Glutamatergic neuron (in vitro differentiated cells): ENCODE measurements around the gene AAGAB. TPM values are rescaled to one million over a fixed set of nuclear protein-coding genes. Genes with fewer than 3 reads are reported as not detected.

Source experiments
- DNase-seq: peaks from one replicate; pipeline ENCODE4 v3.0.0; 2022
- H3K27ac Mint-ChIP-seq: one replicate; pipeline ENCODE4 v1.8.0; 2020; ENCODE audit warnings: mild to moderate bottlenecking, mixed read lengths, inconsistent platforms; ENCODE audit not compliant: unreplicated experiment
- H3K27me3 Mint-ChIP-seq: one replicate; pipeline ENCODE4 v1.8.0; 2020; ENCODE audit warnings: mild to moderate bottlenecking, moderate library complexity, mixed read lengths, inconsistent platforms; ENCODE audit not compliant: unreplicated experiment
- H3K36me3 Mint-ChIP-seq: one replicate; pipeline ENCODE4 v1.8.0; 2020; ENCODE audit warnings: mild to moderate bottlenecking, mixed read lengths, inconsistent platforms; ENCODE audit not compliant: unreplicated experiment
- H3K4me1 Mint-ChIP-seq: one replicate; pipeline ENCODE4 v1.8.0; 2020; ENCODE audit warnings: mild to moderate bottlenecking, low read depth, mixed read lengths, inconsistent platforms; ENCODE audit not compliant: unreplicated experiment
- H3K4me3 Mint-ChIP-seq: one replicate; pipeline ENCODE4 v1.8.0; 2020; ENCODE audit warnings: mild to moderate bottlenecking, mixed read lengths, inconsistent platforms; ENCODE audit not compliant: unreplicated experiment
- H3K9me3 Mint-ChIP-seq: one replicate; pipeline ENCODE4 v1.8.0; 2020; ENCODE audit warnings: mild to moderate bottlenecking, moderate library complexity, mixed read lengths, inconsistent platforms; ENCODE audit not compliant: unreplicated experiment
- total RNA-seq: library from RNA; stranded (reverse); fragmentation: NEBNext Ultra II Directional; extraction: Animal tissue kit (Norgen Biotek cat#: 25700); gene quantifications from one replicate; pipeline ENCODE4 v1.2.1, GENCODE V29; 2021; ENCODE audit not compliant: unreplicated experiment
- TF ChIP-seq, protein P1 (sequence below): fragments of 200-600 bp; sonication (generic); IDR thresholded peaks from one replicate; pipeline ENCODE4 v1.5.0; 2021; ENCODE audit not compliant: partially characterized antibody, unreplicated experiment

Gene AAGAB
- total RNA-seq, 1 donor from 2014 or later = 39.9 TPM

DNA sequence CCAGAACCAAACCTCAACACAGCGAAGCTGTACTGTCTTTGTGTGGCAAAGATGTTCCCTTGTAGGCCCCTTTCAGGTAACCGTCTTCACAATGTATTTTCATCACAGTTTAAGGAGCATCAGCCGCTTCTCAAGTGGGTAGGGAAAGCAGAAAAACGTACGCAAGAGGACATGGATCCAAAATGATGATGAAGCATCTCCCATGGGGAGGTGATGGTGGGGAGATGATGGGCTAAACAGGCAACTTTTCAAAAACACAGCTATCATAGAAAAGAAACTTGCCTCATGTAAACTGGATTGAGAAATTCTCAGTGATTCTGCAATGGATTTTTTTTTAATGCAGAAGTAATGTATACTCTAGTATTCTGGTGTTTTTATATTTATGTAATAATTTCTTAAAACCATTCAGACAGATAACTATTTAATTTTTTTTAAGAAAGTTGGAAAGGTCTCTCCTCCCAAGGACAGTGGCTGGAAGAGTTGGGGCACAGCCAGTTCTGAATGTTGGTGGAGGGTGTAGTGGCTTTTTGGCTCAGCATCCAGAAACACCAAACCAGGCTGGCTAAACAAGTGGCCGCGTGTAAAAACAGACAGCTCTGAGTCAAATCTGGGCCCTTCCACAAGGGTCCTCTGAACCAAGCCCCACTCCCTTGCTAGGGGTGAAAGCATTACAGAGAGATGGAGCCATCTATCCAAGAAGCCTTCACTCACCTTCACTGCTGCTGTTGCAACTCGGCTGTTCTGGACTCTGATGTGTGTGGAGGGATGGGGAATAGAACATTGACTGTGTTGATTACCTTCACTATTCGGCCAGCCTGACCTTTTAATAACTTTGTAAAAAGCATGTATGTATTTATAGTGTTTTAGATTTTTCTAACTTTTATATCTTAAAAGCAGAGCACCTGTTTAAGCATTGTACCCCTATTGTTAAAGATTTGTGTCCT is 60.0 kb downstream of the AAGAB start:
- TF ChIP-seq, protein P1, sequence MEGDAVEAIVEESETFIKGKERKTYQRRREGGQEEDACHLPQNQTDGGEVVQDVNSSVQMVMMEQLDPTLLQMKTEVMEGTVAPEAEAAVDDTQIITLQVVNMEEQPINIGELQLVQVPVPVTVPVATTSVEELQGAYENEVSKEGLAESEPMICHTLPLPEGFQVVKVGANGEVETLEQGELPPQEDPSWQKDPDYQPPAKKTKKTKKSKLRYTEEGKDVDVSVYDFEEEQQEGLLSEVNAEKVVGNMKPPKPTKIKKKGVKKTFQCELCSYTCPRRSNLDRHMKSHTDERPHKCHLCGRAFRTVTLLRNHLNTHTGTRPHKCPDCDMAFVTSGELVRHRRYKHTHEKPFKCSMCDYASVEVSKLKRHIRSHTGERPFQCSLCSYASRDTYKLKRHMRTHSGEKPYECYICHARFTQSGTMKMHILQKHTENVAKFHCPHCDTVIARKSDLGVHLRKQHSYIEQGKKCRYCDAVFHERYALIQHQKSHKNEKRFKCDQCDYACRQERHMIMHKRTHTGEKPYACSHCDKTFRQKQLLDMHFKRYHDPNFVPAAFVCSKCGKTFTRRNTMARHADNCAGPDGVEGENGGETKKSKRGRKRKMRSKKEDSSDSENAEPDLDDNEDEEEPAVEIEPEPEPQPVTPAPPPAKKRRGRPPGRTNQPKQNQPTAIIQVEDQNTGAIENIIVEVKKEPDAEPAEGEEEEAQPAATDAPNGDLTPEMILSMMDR = no peak
- Mint-ChIP-seq H3K4me1 (no peaks in the 10 kb centered on the region), H3K27me3 (peaks cover 2% of the 10 kb centered on the region), H3K36me3 (peaks cover 13% of the 10 kb centered on the region), H3K4me3 (no peak overlapping the region), H3K27ac (no peak overlapping the region), H3K9me3 (peaks cover 6% of the 10 kb centered on the region)
- DNase-seq = no peak

DNA sequence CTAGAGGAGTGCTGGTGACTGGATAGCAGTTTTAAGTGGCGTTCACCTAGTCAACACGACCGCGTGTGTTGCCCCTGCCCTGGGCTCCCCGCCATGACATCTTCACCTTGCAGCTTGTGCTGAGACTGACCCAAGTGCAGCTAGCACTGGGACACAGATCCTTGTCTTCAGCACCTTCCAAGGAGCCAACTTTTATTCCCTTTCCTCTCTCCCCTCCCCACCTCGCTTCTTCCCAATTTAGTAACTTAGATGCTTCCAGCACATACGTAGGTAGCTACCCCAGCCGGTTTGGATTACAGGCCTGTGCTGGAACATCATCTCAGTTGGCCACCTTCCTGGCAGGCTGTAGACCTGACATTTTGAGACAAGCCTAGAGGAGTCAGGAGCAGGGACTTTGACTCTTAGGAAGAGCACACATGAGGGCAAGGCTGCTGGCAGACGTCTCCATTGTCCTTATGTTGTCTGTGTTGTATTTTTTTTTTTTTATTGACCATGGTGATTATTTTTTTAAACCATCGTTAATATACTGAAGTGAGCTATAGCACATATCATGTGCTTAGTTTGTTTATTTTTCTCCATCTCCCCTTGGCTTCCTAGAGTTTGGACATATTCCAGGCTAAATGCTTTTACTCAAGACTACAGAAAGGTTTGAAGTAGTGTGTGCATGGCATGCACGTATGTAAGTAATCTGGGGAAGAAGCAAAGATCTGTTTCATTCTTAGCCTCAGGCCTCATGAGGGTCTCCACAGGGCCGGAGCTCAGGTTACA is 61.1 kb downstream of the AAGAB start:
- H3K27ac Mint-ChIP-seq = no peak overlapping the region

DNA sequence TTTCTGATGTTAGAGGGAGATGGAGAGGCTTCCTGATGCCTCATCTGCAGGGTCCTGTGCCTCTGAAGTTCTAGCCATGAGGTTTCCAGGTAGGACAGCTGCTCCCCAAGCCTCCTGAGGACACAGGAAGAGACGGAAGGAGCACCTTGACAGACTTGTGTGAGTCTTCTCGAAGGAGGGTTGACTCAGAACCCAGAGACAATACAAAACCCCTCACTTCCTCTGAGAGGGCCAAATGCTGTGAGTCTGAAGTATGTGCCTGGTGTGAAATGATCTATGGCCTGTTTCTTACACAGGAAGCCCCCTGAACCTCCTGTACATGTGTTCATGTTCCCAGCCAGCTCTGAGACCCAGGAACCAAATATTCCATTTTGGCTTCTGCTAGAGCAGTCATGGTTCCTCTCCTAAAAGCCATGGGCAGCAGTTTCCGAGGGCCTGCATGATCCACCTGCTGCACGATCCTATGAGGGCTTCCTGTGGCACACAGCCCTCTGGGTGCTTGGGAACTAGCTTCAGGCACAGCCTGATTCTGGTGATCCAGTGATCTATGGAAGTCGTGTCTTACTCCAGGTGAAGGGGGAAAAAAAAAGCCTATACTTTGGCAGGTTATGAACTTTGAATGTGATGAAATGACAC is 62.2 kb downstream of the AAGAB start:
- DNase-seq = no peak
- peaks cover 2% of the 10 kb centered on the region for H3K27me3 Mint-ChIP-seq
- H3K36me3 Mint-ChIP-seq = peaks cover 11% of the 10 kb centered on the region
- H3K4me3 Mint-ChIP-seq = no peak overlapping the region
- TF ChIP-seq, protein P1 = no peak
- no peak overlapping the region for H3K27ac Mint-ChIP-seq
- peaks cover 3% of the 10 kb centered on the region for H3K9me3 Mint-ChIP-seq
- no peaks in the 10 kb centered on the region for H3K4me1 Mint-ChIP-seq

More for the DNA sequence above, 61.1 kb downstream of the AAGAB start:
- TF ChIP-seq, protein P1 = no peak
- Mint-ChIP-seq H3K4me3 (no peak overlapping the region), H3K27me3 (peaks cover 2% of the 10 kb centered on the region), H3K4me1 (no peaks in the 10 kb centered on the region), H3K9me3 (peaks cover 6% of the 10 kb centered on the region), H3K36me3 (peaks cover 13% of the 10 kb centered on the region)
- no peak for DNase-seq

DNA sequence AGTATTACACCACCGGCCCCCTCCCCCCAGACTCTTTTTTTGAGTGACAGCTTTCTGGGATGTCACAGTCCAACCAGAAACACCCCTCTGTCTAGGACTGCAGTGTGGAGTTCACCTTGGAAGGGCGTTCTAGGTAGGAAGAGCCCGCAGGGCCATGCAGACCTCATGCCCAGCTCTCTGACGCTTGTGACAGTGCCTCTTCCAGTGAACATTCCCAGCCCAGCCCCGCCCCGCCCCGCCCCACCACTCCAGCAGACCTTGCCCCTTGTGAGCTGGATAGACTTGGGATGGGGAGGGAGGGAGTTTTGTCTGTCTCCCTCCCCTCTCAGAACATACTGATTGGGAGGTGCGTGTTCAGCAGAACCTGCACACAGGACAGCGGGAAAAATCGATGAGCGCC is 63.6 kb downstream of the AAGAB start:
- Mint-ChIP-seq H3K27me3 (no peaks in the 10 kb centered on the region), H3K27ac (no peak overlapping the region), H3K4me3 (no peak overlapping the region), H3K4me1 (no peaks in the 10 kb centered on the region), H3K9me3 (no peaks in the 10 kb centered on the region), H3K36me3 (no peaks in the 10 kb centered on the region)
- DNase-seq = no peak
- TF ChIP-seq, protein P1 = no peak
